GM12878 (cell line): Measurements from ENCODE around the gene GTPBP1. TPM values are rescaled to one million over a fixed set of nuclear protein-coding genes. Genes with fewer than 3 reads are reported as not detected.

Experiments
- ATAC-seq: fragments of 200-7000 bp; cut with Tn5 transposase; 3 replicates; pipeline ENCODE4 v1.9.1; 2020; ENCODE audit warnings: mild to moderate bottlenecking, moderate library complexity
- BruUV-seq: library from RNA; stranded (reverse); fragments of 400-500 nt; replicated peaks from 2 replicates; lab custom pipeline; 2021; lab: Mats Ljungman, UMichigan
- CTCF ChIA-PET: fragments of 300-600 bp; sonication (Branson Sonifier 250); formaldehyde crosslinking; extraction: SDS; loops from one replicate; lab custom pipeline; 2021; ENCODE audit warnings: inconsistent platforms; lab: Yijun Ruan, JAX
- POLR2A ChIA-PET: fragments of 350-600 bp; formaldehyde crosslinking; extraction: SDS; loops from one replicate; lab custom pipeline; 2021; ENCODE audit warnings: inconsistent platforms; lab: Charles Lee
- RAD21 ChIA-PET: fragments of 300-600 bp; sonication (Branson Sonifier 250); formaldehyde crosslinking; loops from one replicate; lab custom pipeline; 2023; ENCODE audit warnings: antibody characterized with exemption; ENCODE audit not compliant: unreplicated experiment; lab: Charles Lee
- SMC1A ChIA-PET: fragments of 300-600 bp; sonication (Branson Sonifier 250); formaldehyde crosslinking; loops from one replicate; lab custom pipeline; 2023; ENCODE audit not compliant: unreplicated experiment, uncharacterized antibody; lab: Charles Lee
- DNase-seq: peaks from one replicate; pipeline ENCODE4 v3.0.0-alpha.2; 2011; ENCODE audit warnings: low read depth, low spot score
- FAIRE-seq: peaks from 3 replicates; lab custom pipeline; 2011; peaks lifted over from hg19 to GRCh38; lab: Jason Lieb, UNC
- H2AFZ ChIP-seq: 2 replicates; pipeline ENCODE4 v1.6.0; 2011; ENCODE audit warnings: low read depth, low read length, control low read depth; ENCODE audit not compliant: control insufficient read depth
- H3K27ac ChIP-seq: 2 replicates; pipeline ENCODE4 v1.5.1; 2011; ENCODE audit warnings: control low read depth; ENCODE audit not compliant: control insufficient read depth, insufficient read depth
- H3K27me3 ChIP-seq, 2 experiments: replicated peaks in 1 of 2; 2 replicates each; pipeline versions ENCODE4 v1.6.0 to v1.6.1; 2011; ENCODE audit warnings: low read length in 1 of 2; ENCODE audit not compliant: control insufficient read depth in 2 of 2, insufficient read depth in 2 of 2
- H3K36me3 ChIP-seq, 2 experiments: 2 replicates each; pipeline ENCODE4 v1.5.1; 2011; ENCODE audit warnings: low read length in 1 of 2; ENCODE audit not compliant: control insufficient read depth in 2 of 2, insufficient read depth in 2 of 2
- H3K4me1 ChIP-seq: 2 replicates; pipeline ENCODE4 v1.6.1; 2011; ENCODE audit warnings: mild to moderate bottlenecking, low read length, moderate library complexity, mixed read lengths; ENCODE audit not compliant: control insufficient read depth, insufficient read depth
- H3K4me2 ChIP-seq: 2 replicates; pipeline ENCODE4 v1.6.0; 2011; ENCODE audit warnings: control low read depth; ENCODE audit not compliant: control insufficient read depth, insufficient read depth
- H3K4me3 ChIP-seq: fragments of 200-600 bp; sonication (generic); 2 replicates; pipeline ENCODE4 v1.5.1; 2016
- H3K79me2 ChIP-seq: 2 replicates; pipeline ENCODE4 v1.6.0; 2011; ENCODE audit warnings: low read length; ENCODE audit not compliant: control insufficient read depth, insufficient read depth
- H3K9ac ChIP-seq: 2 replicates; pipeline ENCODE4 v1.8.0; 2011; ENCODE audit warnings: low read length, control low read depth, mixed read lengths; ENCODE audit not compliant: control insufficient read depth, insufficient read depth
- H3K9me3 ChIP-seq: replicated peaks from 3 replicates; pipeline ENCODE4 v1.5.1; 2011; ENCODE audit warnings: mild to moderate bottlenecking, low read length; ENCODE audit not compliant: control insufficient read depth, insufficient read depth
- H4K20me1 ChIP-seq: 2 replicates; pipeline ENCODE4 v1.6.0; 2011; ENCODE audit not compliant: control insufficient read depth, insufficient read depth
- BACH1 ChIP-seq: fragments of 450-650 bp; IDR thresholded peaks from 2 replicates; pipeline ENCODE4 v1.6.1; 2017; ENCODE audit warnings: mild to moderate bottlenecking, borderline replicate concordance
- CHD1 ChIP-seq: IDR thresholded peaks from 2 replicates; pipeline ENCODE4 v1.6.1; 2012; ENCODE audit warnings: low read depth, low read length, improper control_type of control experiment
- EGR1 ChIP-seq, 2 experiments: IDR thresholded peaks; 1 replicate in 1 of 2; 2 replicates in 1 of 2; pipeline ENCODE4 v1.6.1; 2011 to 2012; ENCODE audit warnings: low read depth in 2 of 2, low read length in 2 of 2, borderline replicate concordance in 1 of 2, mild to moderate bottlenecking in 1 of 2, moderate library complexity in 1 of 2
- GABPA ChIP-seq: IDR thresholded peaks from 2 replicates; pipeline ENCODE4 v1.6.1; 2014; ENCODE audit warnings: antibody characterized with exemption, low read depth, mild to moderate bottlenecking, inconsistent platforms
- LARP7 ChIP-seq: fragments of 450-650 bp; IDR thresholded peaks from 2 replicates; pipeline ENCODE4 v1.6.1; 2017; ENCODE audit warnings: mild to moderate bottlenecking
- NFIC ChIP-seq: IDR thresholded peaks from 2 replicates; pipeline ENCODE4 v1.6.1; 2012; ENCODE audit warnings: low read depth, mild to moderate bottlenecking, inconsistent platforms, low read length, moderate library complexity
- RB1 ChIP-seq: fragments of 450-650 bp; formaldehyde crosslinking; IDR thresholded peaks from 2 replicates; pipeline ENCODE4 v1.6.1; 2017; ENCODE audit warnings: mild to moderate bottlenecking, borderline replicate concordance
- SREBF2 ChIP-seq: IDR thresholded peaks from 2 replicates; pipeline ENCODE4 v1.6.1; 2012; ENCODE audit warnings: mild to moderate bottlenecking, low read length
- SUPT20H ChIP-seq: IDR thresholded peaks from 2 replicates; pipeline ENCODE4 v1.6.1; 2011; ENCODE audit warnings: low read depth, mild to moderate bottlenecking, low read length, moderate library complexity, borderline replicate concordance; ENCODE audit not compliant: control insufficient read depth
- YBX1 ChIP-seq: fragments of 450-650 bp; IDR thresholded peaks from 2 replicates; pipeline ENCODE4 v1.6.1; 2016; ENCODE audit warnings: antibody characterized with exemption
- ZNF384 ChIP-seq: IDR thresholded peaks from 2 replicates; pipeline ENCODE4 v1.6.1; 2012; ENCODE audit warnings: low read depth, mild to moderate bottlenecking, low read length, improper control_type of control experiment, borderline replicate concordance
- WGBS: methylation state at CpG from one replicate; pipeline ENCODE4 v1.1.6; 2016; ENCODE audit warnings: low lambda C conversion rate; ENCODE audit not compliant: insufficient replicate concordance, insufficient coverage; ENCODE audit errors: missing lambda C conversion rate; 5-methylcytosine and 5-hydroxymethylcytosine counted together
- in situ Hi-C: fragments of 300-500 bp; cut with MboI; formaldehyde crosslinking; loops from 9 replicates; pipeline ENCODE4 v1.14.3; 2018; ENCODE audit warnings: mixed read lengths
- intact Hi-C: fragments of 100-400 bp; cut with micrococcal nuclease; formaldehyde crosslinking; loops from one replicate; pipeline ENCODE4 v1.14.2; 2022; ENCODE audit not compliant: unreplicated experiment
- polyA plus RNA-seq, 11 experiments: library from polyadenylated mRNA; depleted of rRNA in 4 of 11; unstranded in 6 of 11; stranded (reverse) in 5 of 11; fragments of >200 nt; fragmentation: Nextera tagmentation in 4 of 11; fragmentation: Illumina TruSeq in 1 of 11; extraction: Ambion mirVana in 4 of 11; extraction: Trizol in 1 of 11; gene quantifications; 1 replicate in 1 of 11; 2 replicates in 10 of 11; pipeline versions ENCODE4 v1.2.1 to v1.2.3, GENCODE V29; 2011 to 2016; ENCODE audit warnings: inconsistent platforms in 2 of 11, missing spikeins in 2 of 11, low read depth in 1 of 11
- total RNA-seq, 4 experiments: library from RNA; depleted of rRNA in 3 of 4; stranded (reverse); fragments of >200 nt in 3 of 4; fragmentation: Illumina TruSeq in 1 of 4; extraction: Trizol in 1 of 4; gene quantifications; 2 replicates each; pipeline versions ENCODE4 v1.2.1 to v1.2.3, GENCODE V29; 2013 to 2021
- TF ChIP-seq, protein P1 (sequence below): IDR thresholded peaks from 2 replicates; pipeline ENCODE4 v1.6.1; 2012; ENCODE audit warnings: low read depth, low read length, improper control_type of control experiment

Gene GTPBP1
- total and polyA plus RNA-seq, 10 of the 15 experiments (the other 5 are each of a cell fraction or from before 2014, with no cell fraction given): 0.89 to 63.1 (median 34.2) TPM

DNA sequence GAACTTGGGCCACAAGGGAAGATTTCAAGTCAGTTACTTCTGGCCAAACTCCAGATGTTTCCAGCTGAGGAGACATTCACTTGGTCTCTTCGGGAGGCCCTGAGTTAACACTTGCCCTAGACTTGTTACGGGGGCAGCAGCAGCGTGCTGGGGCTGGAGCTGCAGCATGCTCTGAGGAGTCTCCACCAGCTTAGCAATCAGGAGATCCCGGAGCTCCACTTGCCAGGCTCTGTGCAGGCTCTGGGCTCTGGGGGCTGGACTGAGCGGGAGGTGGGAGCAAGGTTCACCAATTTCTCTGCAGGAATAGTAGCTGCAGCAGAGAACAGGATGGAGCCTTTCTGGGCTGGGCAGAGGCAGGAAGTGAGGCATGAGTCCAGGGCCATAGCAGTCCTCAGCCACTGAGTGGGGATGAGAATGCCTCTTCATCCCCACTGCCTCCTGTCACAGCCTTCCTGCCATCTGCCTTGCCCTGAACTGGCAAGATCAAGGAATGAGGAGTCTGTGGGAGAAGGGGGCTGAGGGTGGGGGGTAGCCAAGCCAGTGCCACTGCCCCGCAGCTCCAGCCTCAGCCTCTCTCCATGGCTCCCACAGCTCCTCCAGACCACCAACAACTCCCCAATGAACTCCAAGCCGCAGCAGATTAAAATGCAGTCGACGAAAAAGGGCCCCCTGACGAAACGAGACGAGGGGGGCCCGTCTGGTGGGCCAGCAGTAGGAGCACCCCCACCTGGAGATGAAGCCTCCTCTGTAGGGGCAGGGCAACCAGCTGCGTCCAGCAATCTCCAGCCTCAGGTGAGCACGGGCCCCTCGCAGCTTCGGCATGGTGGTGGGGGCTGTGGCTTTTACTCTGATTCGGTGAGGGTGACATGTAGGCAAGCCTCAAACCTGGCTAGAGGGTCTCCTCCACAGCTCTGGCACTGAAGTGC lies 23.4 kb downstream of the GTPBP1 start:
- peaks cover 41 to 74% of the 10 kb centered on the region in 2 experiments for H3K36me3 ChIP-seq
- TF ChIP-seq CHD1 (no peak), ZNF384 (no peak), SUPT20H (no peak), YBX1 (no peak), EGR1 (IDR thresholded peaks at IDR 0.05; ENCODE audit: borderline replicate concordance in 1 of 2, low read depth in 2 of 2, low read length in 2 of 2) (no peak), BACH1 (no peak), GABPA (no peak), SREBF2 (no peak), LARP7 (no peak), RB1 (no peak), NFIC (no peak)
- TF ChIP-seq, protein P1, sequence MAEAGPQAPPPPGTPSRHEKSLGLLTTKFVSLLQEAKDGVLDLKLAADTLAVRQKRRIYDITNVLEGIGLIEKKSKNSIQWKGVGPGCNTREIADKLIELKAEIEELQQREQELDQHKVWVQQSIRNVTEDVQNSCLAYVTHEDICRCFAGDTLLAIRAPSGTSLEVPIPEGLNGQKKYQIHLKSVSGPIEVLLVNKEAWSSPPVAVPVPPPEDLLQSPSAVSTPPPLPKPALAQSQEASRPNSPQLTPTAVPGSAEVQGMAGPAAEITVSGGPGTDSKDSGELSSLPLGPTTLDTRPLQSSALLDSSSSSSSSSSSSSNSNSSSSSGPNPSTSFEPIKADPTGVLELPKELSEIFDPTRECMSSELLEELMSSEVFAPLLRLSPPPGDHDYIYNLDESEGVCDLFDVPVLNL: no peak
- TF ChIP-seq, all 136 proteins: peak for 0
- H4K20me1 ChIP-seq: peaks cover 2% of the 10 kb centered on the region; the same call in 1 of the 2 replicates
- H3K4me1 ChIP-seq: no peaks in the 10 kb centered on the region
- no peak for ATAC-seq
- intact Hi-C loops: no loop called here
- RAD21 ChIA-PET: no interaction called here
- SMC1A ChIA-PET: no interaction called here
- no peak for DNase-seq
- 96% methylated on average over 18 of the region's 18 CpGs for WGBS
- H3K4me2 ChIP-seq: no peak overlapping the region
- no peaks in the 10 kb centered on the region for H3K9me3 ChIP-seq
- H2AFZ ChIP-seq: no peak overlapping the region
- in situ Hi-C loops: no loop called here
- no peak overlapping the region for H3K27ac ChIP-seq
- POLR2A ChIA-PET: interaction anchor here (0.6 kb wide), 2 partner anchors 191 to 409 kb away, joined by 5 to 6 read pairs; no protein-coding TSS in a partner anchor
- CTCF ChIA-PET: interaction anchor here (0.8 kb wide), 1 partner anchor 19 kb away, joined by 4 read pairs; no protein-coding TSS in a partner anchor
- no peak overlapping the region for H3K4me3 ChIP-seq
- no peak for FAIRE-seq
- H3K79me2 ChIP-seq: no peaks in the 10 kb centered on the region
- H3K27me3 ChIP-seq: no peaks in the 10 kb centered on the region
- no peak overlapping the region for H3K9ac ChIP-seq
- BruUV-seq: no TSS peak
